Nephron progenitor cell (in vitro differentiated cells): ENCODE measurements around the gene FSTL4.

Source experiments
- DNase-seq: peaks from one replicate; pipeline ENCODE4 v3.0.0; 2021
- H3K27ac Mint-ChIP-seq: 2 replicates; pipeline ENCODE4 v1.8.0; 2021; ENCODE audit warnings: mild to moderate bottlenecking, moderate library complexity, mixed read lengths
- H3K27me3 Mint-ChIP-seq: 2 replicates; pipeline ENCODE4 v1.8.0; 2021; ENCODE audit warnings: mild to moderate bottlenecking, low read depth, mixed read lengths; ENCODE audit not compliant: poor library complexity
- H3K36me3 Mint-ChIP-seq: 2 replicates; pipeline ENCODE4 v1.8.0; 2021; ENCODE audit warnings: low read depth, mixed read lengths
- H3K4me1 Mint-ChIP-seq: 2 replicates; pipeline ENCODE4 v1.8.0; 2021; ENCODE audit warnings: mixed read lengths
- H3K4me3 Mint-ChIP-seq: 2 replicates; pipeline ENCODE4 v1.8.0; 2021; ENCODE audit warnings: mild to moderate bottlenecking, moderate library complexity, mixed read lengths
- H3K9me3 Mint-ChIP-seq: 2 replicates; pipeline ENCODE4 v1.8.0; 2021; ENCODE audit warnings: mild to moderate bottlenecking, moderate library complexity, mixed read lengths
- TF ChIP-seq, protein P1 (sequence below): fragments of 200-600 bp; sonication (generic); IDR thresholded peaks from 2 replicates; pipeline ENCODE4 v1.5.0; 2021; ENCODE audit warnings: antibody characterized with exemption

The FSTL4 gene

GRCh38 chr5:133340002-133340755, 272.2 kb downstream of the FSTL4 start:
- TF ChIP-seq, protein P1, sequence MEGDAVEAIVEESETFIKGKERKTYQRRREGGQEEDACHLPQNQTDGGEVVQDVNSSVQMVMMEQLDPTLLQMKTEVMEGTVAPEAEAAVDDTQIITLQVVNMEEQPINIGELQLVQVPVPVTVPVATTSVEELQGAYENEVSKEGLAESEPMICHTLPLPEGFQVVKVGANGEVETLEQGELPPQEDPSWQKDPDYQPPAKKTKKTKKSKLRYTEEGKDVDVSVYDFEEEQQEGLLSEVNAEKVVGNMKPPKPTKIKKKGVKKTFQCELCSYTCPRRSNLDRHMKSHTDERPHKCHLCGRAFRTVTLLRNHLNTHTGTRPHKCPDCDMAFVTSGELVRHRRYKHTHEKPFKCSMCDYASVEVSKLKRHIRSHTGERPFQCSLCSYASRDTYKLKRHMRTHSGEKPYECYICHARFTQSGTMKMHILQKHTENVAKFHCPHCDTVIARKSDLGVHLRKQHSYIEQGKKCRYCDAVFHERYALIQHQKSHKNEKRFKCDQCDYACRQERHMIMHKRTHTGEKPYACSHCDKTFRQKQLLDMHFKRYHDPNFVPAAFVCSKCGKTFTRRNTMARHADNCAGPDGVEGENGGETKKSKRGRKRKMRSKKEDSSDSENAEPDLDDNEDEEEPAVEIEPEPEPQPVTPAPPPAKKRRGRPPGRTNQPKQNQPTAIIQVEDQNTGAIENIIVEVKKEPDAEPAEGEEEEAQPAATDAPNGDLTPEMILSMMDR: no peak
- no peaks in the 10 kb centered on the region for H3K9me3 Mint-ChIP-seq
- no peaks in the 10 kb centered on the region for H3K36me3 Mint-ChIP-seq
- peaks cover 48% of the 10 kb centered on the region for H3K4me1 Mint-ChIP-seq
- no peak for DNase-seq
- H3K27ac Mint-ChIP-seq: peak overlapping the region; percentile 71
- H3K27me3 Mint-ChIP-seq: peaks cover 19% of the 10 kb centered on the region
- no peak overlapping the region for H3K4me3 Mint-ChIP-seq

GRCh38 chr5:133338504-133339355, 273.6 kb downstream of the FSTL4 start:
- H3K4me3 Mint-ChIP-seq: no peak overlapping the region
- no peak for DNase-seq
- peaks cover 17% of the 10 kb centered on the region for H3K27me3 Mint-ChIP-seq
- H3K36me3 Mint-ChIP-seq: no peaks in the 10 kb centered on the region
- TF ChIP-seq, protein P1: no peak
- H3K4me1 Mint-ChIP-seq: peaks cover 60% of the 10 kb centered on the region
- H3K9me3 Mint-ChIP-seq: no peaks in the 10 kb centered on the region
- H3K27ac Mint-ChIP-seq: no peak overlapping the region

GRCh38 chr5:133337795-133338445, 274.4 kb downstream of the FSTL4 start:
- TF ChIP-seq, protein P1: no peak
- Mint-ChIP-seq H3K4me3 (no peak overlapping the region), H3K4me1 (peaks cover 68% of the 10 kb centered on the region), H3K27me3 (peaks cover 19% of the 10 kb centered on the region), H3K9me3 (no peaks in the 10 kb centered on the region), H3K27ac (no peak overlapping the region), H3K36me3 (no peaks in the 10 kb centered on the region)
- DNase-seq: no peak

- Mint-ChIP-seq H3K27me3 (peaks cover 19% of the 10 kb centered on the region), H3K4me1 (peaks cover 63% of the 10 kb centered on the region), H3K4me3 (no peak overlapping the region), H3K9me3 (no peaks in the 10 kb centered on the region), H3K36me3 (no peaks in the 10 kb centered on the region), H3K27ac (no peak overlapping the region)
- DNase-seq: no peak
- TF ChIP-seq, protein P1: no peak
These were observed 275.4 kb downstream of the FSTL4 start for GRCh38 chr5:133336969-133337410.

DNA sequence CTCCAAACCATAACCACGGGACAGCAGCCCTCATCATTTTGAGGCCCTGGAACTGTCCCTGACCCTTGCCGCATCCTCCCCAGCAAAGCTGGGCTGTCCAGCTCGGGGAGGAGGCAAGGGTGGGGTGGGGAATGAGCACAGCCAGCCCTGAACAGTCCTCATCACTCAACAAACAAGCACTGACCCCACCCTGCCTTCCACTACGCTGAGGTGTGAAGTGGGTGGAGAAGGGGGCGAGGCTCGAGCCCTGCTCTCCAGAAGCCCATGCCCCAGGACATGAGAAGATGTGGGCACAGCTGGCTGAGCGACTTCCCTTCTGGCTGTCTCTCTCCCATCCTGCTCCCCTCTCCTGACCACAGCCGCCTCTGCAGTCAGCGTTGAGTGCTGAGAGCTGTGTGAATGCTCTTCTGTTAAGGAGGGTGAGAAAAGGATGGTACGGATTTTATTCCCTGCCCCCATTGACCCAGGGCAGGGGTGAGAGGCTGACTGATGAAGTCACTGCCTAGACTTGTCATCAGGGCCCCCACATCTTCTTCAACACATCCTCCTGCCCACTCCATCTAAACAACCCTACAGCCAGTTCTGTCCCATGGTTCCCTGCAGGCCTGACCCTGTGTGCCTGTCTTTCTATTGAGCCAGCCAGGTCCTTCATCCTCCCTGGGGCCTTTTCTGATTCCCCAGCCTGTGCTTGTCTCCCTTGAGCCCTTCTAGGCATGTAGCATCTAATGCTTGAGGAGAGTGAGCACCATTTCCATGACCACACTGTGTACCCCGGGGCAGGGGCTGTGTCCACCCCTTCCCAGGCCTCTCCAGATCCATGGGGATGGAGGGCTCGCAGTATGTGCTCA, 276.0 kb downstream of the FSTL4 start:
- peaks cover 57% of the 10 kb centered on the region for H3K4me1 Mint-ChIP-seq
- H3K36me3 Mint-ChIP-seq: no peaks in the 10 kb centered on the region
- no peaks in the 10 kb centered on the region for H3K9me3 Mint-ChIP-seq
- peaks cover 19% of the 10 kb centered on the region for H3K27me3 Mint-ChIP-seq
- H3K4me3 Mint-ChIP-seq: no peak overlapping the region
- TF ChIP-seq, protein P1: no peak
- no peak for DNase-seq
- H3K27ac Mint-ChIP-seq: no peak overlapping the region
